NCI-H510A treated with DMSO at 0.1 percent for 48 hours (cell line): ENCODE data around the gene PRIMPOL.
A peak's percentile ranks its signal among the peaks of the same experiment; 100 is the strongest.
"Not testable (repeated sequence)": the region's sequence is repeated elsewhere in the genome, so short reads cannot be mapped to it uniquely, and the experiment has no call there.

Experiments used
- DNase-seq: peaks from one replicate; lab custom pipeline; 2025; lab: John Stamatoyannopoulos, UW

PRIMPOL gene

DNA sequence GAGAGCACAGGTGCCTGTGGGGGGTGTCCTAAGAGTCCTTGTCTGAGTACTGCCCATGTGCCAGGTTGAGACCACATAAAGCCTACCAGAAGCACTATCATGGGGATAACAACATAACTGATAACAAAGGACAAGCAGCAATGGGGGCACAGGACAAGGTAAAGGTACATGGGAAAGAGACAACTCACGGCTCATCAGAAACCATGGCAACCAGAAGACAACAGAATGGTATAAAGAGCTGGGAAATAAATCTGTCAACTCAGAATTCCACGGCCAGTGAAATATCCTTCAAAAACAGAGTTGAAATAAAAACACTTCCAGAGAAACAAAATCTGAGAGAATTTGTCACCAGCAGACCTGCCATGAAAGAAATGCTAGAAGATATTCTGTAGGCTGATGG lies 64.3 kb downstream of the PRIMPOL start:
- DNase-seq, result no peak

DNA sequence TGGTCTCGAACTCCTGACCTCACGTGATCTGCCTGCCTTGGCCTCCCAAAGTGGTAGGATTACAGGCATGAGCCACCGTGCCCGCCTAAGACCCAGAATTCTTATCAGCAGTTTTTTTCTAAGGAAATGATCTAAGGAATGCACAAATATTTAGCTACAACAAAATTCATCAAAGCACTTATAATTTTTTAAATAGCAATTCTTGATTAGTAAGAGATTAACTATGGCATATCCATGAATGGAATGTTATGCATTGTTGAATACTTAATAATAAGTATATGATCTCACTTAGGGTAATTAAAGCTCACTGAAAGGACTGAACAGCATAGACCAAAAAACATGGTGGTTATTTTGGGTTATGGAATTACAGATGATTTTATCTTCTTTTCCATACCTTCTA lies 66.0 kb downstream of the PRIMPOL start:
- DNase-seq, result no peak

DNA sequence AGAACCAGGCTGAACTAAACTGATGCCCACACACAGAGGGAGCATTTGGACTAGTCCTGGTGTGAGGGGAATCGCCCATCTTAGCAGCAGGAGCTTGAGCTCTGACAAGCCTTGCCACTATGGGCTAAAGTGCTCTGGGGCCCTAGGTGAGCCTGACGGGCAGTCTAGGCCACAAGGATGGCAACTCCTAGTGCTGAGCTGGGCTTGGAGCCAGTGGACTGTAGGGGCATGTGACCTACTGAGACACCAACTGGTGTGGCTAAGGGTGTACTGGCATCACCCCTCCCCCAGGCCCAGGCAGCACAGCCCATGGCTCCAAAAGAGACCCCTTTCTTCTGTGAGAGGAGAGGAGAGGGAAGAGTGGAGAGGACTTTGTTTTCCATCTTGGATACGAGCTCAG lies 69.9 kb downstream of the PRIMPOL start:
- DNase-seq, result no peak

DNA sequence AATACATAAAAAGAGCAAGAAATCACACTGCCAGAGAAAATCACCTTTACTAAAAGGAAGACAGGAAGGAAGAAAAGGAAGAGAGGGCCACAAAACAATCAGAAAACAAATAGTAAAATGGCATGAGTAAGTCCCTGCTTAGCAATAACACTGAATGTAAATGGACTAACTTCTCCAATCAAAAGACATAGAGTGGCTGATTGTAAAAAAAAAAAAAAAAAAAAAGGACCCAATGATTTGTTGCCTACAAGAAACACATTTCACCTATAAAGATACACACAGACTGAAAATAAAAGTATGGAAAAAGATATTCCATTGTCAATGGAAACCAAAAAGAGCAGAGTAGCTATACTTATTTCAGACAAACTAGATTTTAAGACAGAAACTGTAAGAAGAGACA lies 71.7 kb downstream of the PRIMPOL start:
- no peak for DNase-seq

DNA sequence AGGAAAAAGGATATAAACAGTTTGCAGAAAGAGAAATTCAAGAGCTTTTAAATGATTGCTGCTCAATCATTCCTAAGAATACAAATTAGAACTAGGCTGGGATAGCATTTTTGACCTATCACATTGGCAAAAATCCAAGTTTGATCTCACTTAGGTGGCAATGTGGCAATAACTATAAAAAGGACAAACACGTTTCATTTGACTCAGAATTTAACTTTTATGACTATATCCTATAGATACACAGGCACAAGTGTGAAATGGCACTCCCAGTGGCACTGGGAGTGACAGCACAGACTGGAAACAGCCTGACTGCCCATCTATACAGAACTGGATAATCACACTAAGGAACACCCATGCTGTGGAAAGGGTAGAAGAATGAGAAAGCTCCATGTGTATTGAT lies 73.3 kb downstream of the PRIMPOL start:
- DNase-seq, result no peak

DNA sequence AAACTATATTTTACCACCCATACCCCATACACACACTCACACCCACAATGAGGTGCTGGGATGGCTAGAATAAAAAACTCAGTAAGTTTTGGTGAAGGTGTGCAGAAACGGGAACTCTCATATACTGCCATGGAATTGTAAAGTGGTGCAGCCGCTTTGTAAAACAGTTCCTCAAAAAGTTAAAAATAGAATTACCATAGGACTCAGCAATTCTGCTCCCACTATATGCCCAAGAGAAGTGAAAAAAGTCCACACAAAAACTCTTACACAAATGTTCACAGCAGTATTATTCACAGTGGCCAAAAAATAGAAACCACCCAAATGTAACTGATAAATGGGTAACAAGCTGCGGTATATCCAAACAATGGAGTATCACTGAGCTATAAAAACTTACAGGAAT lies 77.9 kb downstream of the PRIMPOL start:
- no peak for DNase-seq

DNA sequence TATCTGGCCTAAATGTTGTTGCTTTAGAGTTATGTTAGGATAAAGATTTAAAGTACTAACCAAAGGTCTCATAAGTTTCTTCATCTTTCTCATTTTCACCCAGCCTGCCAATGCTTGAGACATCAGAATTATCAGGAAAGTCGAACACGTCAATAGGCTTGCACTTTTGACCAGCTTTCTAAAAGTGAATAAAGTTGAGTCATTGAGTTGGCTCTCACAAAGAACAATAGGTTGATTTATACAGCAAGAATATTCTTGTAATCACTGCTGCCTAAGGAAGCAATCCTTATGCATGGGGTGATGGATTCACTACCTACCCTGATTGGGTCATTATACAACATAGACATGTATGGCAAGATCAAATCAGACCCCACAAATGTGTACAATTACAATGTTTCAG lies 79.3 kb downstream of the PRIMPOL start:
- DNase-seq, result no peak

DNA sequence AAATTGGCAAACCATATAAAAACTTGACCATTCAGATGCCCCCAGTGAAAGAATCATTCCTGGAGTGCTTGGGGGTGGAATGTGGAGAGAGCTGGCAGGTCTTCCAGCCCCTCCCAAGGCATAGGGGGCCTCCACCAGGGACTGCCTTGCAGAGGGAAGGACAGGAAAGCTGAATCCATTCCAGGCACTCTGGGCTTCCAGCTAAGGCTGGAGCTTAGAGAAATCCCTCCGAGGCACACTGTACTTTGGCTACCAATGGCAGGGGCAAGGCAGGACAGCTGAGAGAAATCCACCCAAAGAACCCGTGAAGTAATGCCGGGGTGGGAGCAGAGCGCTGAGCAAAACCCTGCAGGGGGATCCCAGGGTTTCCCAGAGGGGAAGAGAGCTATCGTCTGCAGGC lies 80.4 kb downstream of the PRIMPOL start:
- DNase-seq, result no peak

DNA sequence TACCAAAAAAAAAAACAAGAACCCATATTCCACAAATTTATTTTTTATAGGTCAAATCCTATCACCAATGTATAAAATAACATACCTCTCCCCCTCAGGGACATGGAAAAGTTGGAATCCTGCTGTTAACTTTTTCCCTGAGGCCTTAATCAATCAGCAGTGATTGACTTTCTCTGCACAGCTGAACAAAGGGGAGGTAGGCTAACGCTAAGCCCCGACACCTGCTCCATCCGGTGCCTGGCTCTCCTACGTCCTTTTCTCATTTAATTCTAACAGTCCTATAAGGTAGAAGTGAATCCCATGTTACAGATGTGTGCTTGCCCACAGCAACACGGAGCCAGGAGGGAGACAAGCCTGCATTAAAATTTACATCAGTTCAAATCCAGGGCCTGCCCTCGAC lies 81.5 kb downstream of the PRIMPOL start:
- DNase-seq, result no peak

DNA sequence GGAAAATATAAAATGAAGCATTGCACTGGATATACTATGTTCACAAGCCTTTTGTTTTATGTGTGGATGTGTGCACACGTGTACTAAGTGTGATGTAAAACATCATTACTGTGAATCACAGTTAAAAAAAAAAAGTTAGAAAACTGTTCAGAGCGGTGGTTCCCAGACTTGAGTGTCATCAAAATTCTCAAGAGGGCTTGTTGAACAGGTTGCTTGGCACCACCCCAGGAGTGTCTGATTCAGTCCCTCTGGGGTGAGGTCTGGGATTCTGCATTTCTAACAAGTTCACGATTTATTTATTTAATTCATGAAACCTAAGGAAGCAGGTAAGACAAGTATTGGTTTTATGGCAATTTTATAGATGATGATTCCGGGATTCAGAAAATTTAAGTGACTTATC lies 82.6 kb downstream of the PRIMPOL start:
- peak; percentile 16 for DNase-seq

DNA sequence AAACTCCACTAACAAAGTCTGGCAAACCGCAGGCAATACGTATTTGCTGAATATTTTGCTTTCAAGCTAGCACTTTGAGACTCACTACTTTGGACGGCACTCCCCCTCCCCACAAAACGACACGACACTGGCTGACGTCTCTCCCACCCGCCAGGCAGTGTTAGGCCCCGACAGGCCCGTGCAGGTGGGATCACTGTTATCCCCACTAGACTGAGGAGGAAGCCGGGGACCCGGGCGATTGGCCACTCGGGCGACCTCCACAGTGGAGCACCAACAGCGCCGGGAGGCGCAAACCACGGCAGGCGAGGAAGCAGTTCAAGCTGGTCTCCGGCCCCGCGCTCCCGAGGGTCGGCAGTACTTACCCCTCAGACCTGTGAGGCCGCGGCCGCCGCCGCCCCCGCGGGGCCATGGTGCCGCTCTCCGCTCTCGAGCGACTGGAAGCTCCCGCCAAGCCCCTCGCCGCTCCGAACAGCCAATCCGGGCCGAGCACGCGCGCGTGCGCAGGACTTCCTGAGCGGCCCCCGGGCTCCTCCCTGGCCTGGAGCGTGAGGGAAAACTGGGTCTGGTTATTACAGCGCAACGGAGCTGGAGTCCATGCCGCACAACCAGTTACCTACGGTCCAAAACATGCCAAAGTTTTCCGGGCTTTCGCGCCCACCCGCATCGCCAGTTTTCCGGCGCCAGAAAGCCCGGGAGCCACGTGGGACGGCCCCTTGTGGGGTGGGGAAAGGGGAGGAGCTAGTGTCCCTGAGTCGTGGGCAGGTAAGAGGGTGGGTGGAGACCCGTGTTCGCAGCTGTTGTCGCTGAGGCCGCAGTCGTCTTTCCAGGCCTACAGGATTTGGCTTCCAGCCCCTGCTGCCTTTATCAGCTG lies 84.4 kb downstream of the PRIMPOL start, which contains the start of gene CENPU:
Gene CENPU (minus strand): TSS at position 443 of the 871 bp plus-strand sequence. CDS start 34 bp downstream, at position 409.
- peak; percentile 92 for DNase-seq

DNA sequence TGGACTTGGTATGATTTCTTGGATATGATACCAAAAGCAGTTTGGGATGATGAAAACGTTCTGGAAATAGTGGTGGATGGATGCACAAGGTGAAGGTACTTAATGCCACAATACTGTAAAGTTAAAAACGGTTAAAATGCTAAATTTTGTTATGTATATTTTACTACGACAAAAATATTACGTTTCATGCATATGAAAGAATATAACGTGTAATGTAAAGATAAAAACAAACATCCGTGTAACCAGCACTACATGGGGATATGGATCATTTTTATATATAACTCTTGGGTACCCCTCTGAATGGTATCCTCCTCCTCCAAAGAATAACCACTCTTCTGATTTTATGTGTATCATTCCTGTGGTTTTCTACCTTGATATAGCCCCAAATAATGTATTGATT lies 85.2 kb downstream of the PRIMPOL start:
- peak; percentile 8 for DNase-seq

DNA sequence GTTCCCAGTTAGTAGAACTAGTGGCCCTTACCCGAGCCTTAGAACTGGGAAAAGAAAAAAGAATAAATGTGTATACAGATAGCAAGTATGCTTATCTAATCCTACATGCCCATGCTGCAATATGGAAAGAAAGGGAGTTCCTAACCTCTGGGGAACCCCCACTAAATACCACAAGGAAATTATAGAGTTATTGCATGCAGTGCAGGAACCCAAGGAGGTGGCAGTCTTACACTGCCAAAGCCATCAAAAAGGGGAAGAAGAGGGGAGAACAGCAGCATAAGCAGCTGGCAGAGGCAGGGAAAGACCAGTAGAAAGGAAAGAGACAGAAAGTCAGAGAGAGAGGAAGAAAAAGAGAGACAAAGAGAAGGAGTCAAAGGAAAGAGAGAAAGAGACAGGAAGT lies 90.0 kb downstream of the PRIMPOL start:
- DNase-seq, result not testable (repeated sequence)

DNA sequence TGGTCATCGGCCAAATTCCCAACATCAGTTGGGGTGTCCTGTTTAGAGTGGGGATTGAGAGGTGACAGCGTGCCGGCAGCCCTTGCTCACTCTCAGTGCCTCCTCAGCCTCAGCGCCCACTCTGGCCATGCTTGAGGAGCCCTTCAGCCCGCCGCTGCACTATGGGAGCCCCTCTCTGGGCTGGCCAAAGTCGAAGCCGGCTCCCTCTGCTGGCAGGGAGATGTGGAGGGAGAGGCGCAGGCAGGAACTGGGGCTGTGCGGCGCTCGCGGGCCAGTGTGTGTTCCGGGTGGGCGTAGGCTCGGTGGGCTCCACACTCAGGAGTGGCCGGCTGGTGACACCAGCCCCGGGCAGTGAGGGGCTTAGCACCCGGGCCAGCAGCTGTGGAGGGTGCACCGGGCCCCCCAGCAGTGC lies 91.4 kb downstream of the PRIMPOL start:
- DNase-seq, result no peak

DNA sequence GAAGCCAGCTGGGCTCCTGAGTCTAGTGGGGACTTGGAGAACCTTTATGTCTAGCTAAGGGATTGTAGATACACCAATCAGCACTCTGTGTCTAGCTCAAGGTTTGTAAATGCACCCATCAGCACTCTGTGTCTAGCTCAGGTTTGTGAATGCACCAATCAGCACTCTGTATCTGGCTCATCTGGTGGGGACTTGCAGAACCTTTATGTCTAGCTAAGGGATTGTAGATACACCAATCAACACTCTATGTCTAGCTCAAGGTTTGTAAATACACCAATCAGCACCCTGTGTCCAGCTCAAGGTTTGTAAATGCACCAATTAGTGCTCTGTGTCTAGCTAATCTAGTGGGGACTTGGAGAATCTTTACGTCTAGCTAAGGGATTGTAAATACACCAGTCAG lies 92.1 kb downstream of the PRIMPOL start:
- not testable (repeated sequence) for DNase-seq

DNA sequence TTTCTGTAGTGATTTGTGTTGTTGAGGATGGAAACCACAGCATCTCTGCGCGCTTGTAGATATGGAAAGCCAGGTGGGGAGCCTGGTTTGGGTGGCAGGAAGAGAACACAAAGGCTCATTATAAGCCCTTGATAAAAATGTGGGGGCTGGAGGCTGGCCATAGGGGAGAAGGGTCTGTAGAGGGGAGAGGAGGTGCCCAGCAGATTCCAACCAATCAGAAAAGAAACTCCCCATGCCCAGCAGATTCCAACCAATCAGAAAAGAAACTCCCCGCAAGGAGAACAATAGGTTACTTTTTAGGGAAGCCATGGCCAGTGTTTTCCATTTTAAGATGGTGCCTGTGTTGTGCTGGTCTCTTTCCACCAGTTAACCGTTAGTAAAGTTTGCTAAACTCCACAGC lies 94.1 kb downstream of the PRIMPOL start:
- no peak for DNase-seq

DNA sequence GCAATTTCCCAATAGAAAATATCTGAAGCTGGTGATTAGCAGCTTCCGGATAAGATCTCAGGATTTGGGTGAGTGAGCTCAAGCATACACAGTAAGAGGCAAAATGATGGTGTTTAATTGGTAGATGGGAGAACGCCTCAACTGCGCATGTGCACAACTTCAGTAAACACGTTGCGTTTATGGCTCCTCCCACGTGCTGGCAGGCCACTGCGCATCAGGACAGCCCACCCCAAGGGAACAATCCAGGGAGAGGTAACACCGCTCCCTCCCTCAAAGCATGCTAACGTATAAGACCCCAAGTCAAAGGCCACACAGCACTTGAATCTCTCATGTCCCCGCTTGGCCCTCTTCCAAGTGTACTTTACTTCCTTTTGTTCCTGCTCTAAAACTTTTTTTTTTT lies 94.7 kb downstream of the PRIMPOL start:
- no peak for DNase-seq
